ENCODE data around the gene KDM1A. TPM values are rescaled to one million over a fixed set of nuclear protein-coding genes. Genes with fewer than 3 reads are reported as not detected.
A peak's percentile ranks its signal among the peaks of the same experiment; 100 is the strongest.

KDM1A gene
- total and polyA plus RNA-seq, 2 of the 13 experiments (the other 11 are each of a cell fraction or from before 2014, with no cell fraction given): 81.3 to 173 TPM

DNA sequence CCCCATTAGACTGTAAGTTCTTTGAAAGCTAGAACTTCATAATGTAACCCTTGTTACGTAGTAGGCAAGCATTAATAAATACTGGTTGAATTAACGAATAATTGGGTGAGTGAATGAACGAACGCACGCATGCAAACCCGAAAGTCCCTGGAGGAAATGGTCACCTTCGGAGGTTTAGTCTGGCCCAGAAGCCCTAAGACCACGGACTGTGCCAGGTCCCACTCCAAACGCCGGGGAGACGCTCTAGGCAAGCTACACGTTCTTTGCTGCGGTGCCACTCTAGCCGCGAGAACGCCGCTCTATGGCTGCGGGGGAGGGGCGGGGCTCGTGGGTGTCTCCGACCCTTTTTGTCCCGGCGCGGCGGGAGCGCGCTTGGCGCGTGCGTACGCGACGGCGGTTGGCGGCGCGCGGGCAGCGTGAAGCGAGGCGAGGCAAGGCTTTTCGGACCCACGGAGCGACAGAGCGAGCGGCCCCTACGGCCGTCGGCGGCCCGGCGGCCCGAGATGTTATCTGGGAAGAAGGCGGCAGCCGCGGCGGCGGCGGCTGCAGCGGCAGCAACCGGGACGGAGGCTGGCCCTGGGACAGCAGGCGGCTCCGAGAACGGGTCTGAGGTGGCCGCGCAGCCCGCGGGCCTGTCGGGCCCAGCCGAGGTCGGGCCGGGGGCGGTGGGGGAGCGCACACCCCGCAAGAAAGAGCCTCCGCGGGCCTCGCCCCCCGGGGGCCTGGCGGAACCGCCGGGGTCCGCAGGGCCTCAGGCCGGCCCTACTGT is at the start of gene KDM1A (continued):
- TF ChIP-seq ATF1 (CRISPR knock-in tag; IDR thresholded peaks at IDR 0.05) (no peak), STAT5B (CRISPR knock-in tag; IDR thresholded peaks at IDR 0.05) (no peak), EP300 (IDR thresholded peaks at IDR 0.05; ENCODE audit: low read depth in 2 of 2, low read length in 2 of 2) (peak; percentile 62 to 85), EP300 (CRISPR knock-in tag; IDR thresholded peaks at IDR 0.05; ENCODE audit: borderline replicate concordance) (peak; percentile 63), ZNF20 (CRISPR knock-in tag; IDR thresholded peaks at IDR 0.05) (0 out of 2 replicates have a peak, but pooled peaks have one; percentile 34), ZNF274 (CRISPR knock-in tag; IDR thresholded peaks at IDR 0.05) (peak; percentile 62; the same call in 1 of the 2 replicates), MTA1 (CRISPR knock-in tag; IDR thresholded peaks at IDR 0.05; ENCODE audit: borderline replicate concordance) (peak; percentile 75), MXD4 (CRISPR knock-in tag; IDR thresholded peaks at IDR 0.05) (peak; percentile 91), ZFYVE20 (CRISPR knock-in tag; IDR thresholded peaks at IDR 0.05; ENCODE audit: borderline replicate concordance, low read depth) (no peak), ZFP82 (CRISPR knock-in tag; IDR thresholded peaks at IDR 0.05; ENCODE audit: borderline replicate concordance) (peak; percentile 66; the same call in 1 of the 2 replicates), IRX3 (CRISPR knock-in tag; IDR thresholded peaks at IDR 0.05; ENCODE audit: borderline replicate concordance, low read depth) (peak; percentile 47; the same call in 1 of the 2 replicates), FOXA3 (CRISPR knock-in tag; IDR thresholded peaks at IDR 0.05) (peak; percentile 84), MIER2 (CRISPR knock-in tag; IDR thresholded peaks at IDR 0.05) (peak; percentile 80), SKI (IDR thresholded peaks at IDR 0.05; ENCODE audit: partially characterized antibody) (peak; percentile 85), DPF2 (CRISPR knock-in tag; IDR thresholded peaks at IDR 0.05; ENCODE audit: borderline replicate concordance, low read depth) (peak; percentile 44; the same call in 1 of the 2 replicates), HES4 (CRISPR knock-in tag; IDR thresholded peaks at IDR 0.05; ENCODE audit: borderline replicate concordance) (peak; percentile 56; the same call in 1 of the 2 replicates), CHD4 (IDR thresholded peaks at IDR 0.05; ENCODE audit: borderline replicate concordance, low read length) (no peak), ZNF468 (CRISPR knock-in tag; IDR thresholded peaks at IDR 0.05) (no peak), JARID2 (CRISPR knock-in tag; IDR thresholded peaks at IDR 0.05; ENCODE audit: insufficient replicate concordance) (no peak), ZNF138 (CRISPR knock-in tag; IDR thresholded peaks at IDR 0.05; ENCODE audit: low read depth) (no peak), MAFF (IDR thresholded peaks at IDR 0.05; ENCODE audit: low read depth, low read length) (no peak), MXI1 (IDR thresholded peaks at IDR 0.05; ENCODE audit: borderline replicate concordance, low read depth, low read length) (peak; percentile 87)
- TF ChIP-seq, protein P1, sequence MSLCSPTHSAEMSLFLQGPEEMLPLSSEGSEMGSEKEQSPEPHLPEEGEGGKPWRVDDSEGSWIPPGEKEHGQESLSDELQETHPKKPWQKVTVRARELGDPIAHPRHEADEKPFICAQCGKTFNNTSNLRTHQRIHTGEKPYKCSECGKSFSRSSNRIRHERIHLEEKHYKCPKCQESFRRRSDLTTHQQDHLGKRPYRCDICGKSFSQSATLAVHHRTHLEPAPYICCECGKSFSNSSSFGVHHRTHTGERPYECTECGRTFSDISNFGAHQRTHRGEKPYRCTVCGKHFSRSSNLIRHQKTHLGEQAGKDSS (CRISPR knock-in tag; IDR thresholded peaks at IDR 0.05; ENCODE audit: borderline replicate concordance, low read depth): peak; percentile 92
- TF ChIP-seq, protein P2, sequence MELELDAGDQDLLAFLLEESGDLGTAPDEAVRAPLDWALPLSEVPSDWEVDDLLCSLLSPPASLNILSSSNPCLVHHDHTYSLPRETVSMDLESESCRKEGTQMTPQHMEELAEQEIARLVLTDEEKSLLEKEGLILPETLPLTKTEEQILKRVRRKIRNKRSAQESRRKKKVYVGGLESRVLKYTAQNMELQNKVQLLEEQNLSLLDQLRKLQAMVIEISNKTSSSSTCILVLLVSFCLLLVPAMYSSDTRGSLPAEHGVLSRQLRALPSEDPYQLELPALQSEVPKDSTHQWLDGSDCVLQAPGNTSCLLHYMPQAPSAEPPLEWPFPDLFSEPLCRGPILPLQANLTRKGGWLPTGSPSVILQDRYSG (CRISPR knock-in tag; IDR thresholded peaks at IDR 0.05): no peak
- TF ChIP-seq, protein P3, sequence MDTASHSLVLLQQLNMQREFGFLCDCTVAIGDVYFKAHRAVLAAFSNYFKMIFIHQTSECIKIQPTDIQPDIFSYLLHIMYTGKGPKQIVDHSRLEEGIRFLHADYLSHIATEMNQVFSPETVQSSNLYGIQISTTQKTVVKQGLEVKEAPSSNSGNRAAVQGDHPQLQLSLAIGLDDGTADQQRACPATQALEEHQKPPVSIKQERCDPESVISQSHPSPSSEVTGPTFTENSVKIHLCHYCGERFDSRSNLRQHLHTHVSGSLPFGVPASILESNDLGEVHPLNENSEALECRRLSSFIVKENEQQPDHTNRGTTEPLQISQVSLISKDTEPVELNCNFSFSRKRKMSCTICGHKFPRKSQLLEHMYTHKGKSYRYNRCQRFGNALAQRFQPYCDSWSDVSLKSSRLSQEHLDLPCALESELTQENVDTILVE (CRISPR knock-in tag; IDR thresholded peaks at IDR 0.05): peak; percentile 81; the same call in 1 of the 2 replicates
- TF ChIP-seq, protein P4, sequence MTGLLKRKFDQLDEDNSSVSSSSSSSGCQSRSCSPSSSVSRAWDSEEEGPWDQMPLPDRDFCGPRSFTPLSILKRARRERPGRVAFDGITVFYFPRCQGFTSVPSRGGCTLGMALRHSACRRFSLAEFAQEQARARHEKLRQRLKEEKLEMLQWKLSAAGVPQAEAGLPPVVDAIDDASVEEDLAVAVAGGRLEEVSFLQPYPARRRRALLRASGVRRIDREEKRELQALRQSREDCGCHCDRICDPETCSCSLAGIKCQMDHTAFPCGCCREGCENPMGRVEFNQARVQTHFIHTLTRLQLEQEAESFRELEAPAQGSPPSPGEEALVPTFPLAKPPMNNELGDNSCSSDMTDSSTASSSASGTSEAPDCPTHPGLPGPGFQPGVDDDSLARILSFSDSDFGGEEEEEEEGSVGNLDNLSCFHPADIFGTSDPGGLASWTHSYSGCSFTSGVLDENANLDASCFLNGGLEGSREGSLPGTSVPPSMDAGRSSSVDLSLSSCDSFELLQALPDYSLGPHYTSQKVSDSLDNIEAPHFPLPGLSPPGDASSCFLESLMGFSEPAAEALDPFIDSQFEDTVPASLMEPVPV (CRISPR knock-in tag; IDR thresholded peaks at IDR 0.05): no peak; the same call in 1 of the 2 replicates

Data from HepG2 (cell line).